Fibroblast of lung (primary cell): Measurements from ENCODE around the gene CENPK. TPM values are rescaled to one million over a fixed set of nuclear protein-coding genes. Genes with fewer than 3 reads are reported as not detected.
"Not testable (repeated sequence)": the region's sequence is repeated elsewhere in the genome, so short reads cannot be mapped to it uniquely, and the experiment has no call there.

ENCODE experiments used
- DNase-seq, 2 donors: peaks; one replicate each; pipeline versions ENCODE4 v3.0.0 to v3.0.0-alpha.2; 2010; ENCODE audit warnings: low read depth in 2 of 2
- H2AFZ ChIP-seq: 2 replicates; pipeline ENCODE4 v1.5.1; 2012; ENCODE audit warnings: low read length, control low read depth, inconsistent platforms
- H3K27ac ChIP-seq: 2 replicates; pipeline ENCODE4 v1.5.1; 2011; ENCODE audit warnings: low read length, control low read depth; ENCODE audit not compliant: insufficient read depth
- H3K27me3 ChIP-seq: 2 replicates; pipeline ENCODE4 v1.5.1; 2011; ENCODE audit warnings: mild to moderate bottlenecking, low read length; ENCODE audit not compliant: control insufficient read depth, insufficient read depth
- H3K36me3 ChIP-seq: 2 replicates; pipeline ENCODE4 v1.5.1; 2011; ENCODE audit warnings: low read length; ENCODE audit not compliant: control insufficient read depth, insufficient read depth
- H3K4me1 ChIP-seq: 2 replicates; pipeline ENCODE4 v1.5.1; 2011; ENCODE audit warnings: low read length; ENCODE audit not compliant: control insufficient read depth, insufficient read depth; ENCODE audit errors: extremely low read depth
- H3K4me2 ChIP-seq: 2 replicates; pipeline ENCODE4 v1.5.1; 2011; ENCODE audit warnings: low read length, control low read depth; ENCODE audit not compliant: insufficient read depth; ENCODE audit errors: extremely low read depth
- H3K4me3 ChIP-seq, 4 experiments: fragments of 200-600 bp in 1 of 4; sonication (generic) in 1 of 4; replicated peaks in 1 of 4; 2 replicates each; pipeline ENCODE4 v1.5.1; 2011 to 2016; ENCODE audit warnings: low read length in 4 of 4, low read depth in 3 of 4, mild to moderate bottlenecking in 3 of 4, control low read depth in 2 of 4, inconsistent platforms in 1 of 4, mixed read lengths in 1 of 4; ENCODE audit not compliant: insufficient read depth in 1 of 4; ENCODE audit errors: control extremely low read depth in 1 of 4
- H3K79me2 ChIP-seq: 2 replicates; pipeline ENCODE4 v1.5.1; 2012; ENCODE audit warnings: mild to moderate bottlenecking, low read length, inconsistent platforms; ENCODE audit not compliant: control insufficient read depth, insufficient read depth
- H3K9ac ChIP-seq: 2 replicates; pipeline ENCODE4 v1.5.1; 2011; ENCODE audit warnings: mild to moderate bottlenecking, low read length, control low read depth; ENCODE audit not compliant: insufficient read depth
- H3K9me3 ChIP-seq: 2 replicates; pipeline ENCODE4 v1.5.1; 2012; ENCODE audit warnings: low read depth, low read length; ENCODE audit not compliant: control insufficient read depth, insufficient read depth
- H4K20me1 ChIP-seq: 2 replicates; pipeline ENCODE4 v1.5.1; 2011; ENCODE audit warnings: low read length; ENCODE audit not compliant: control insufficient read depth, insufficient read depth; ENCODE audit errors: extremely low read depth
- EZH2 ChIP-seq: IDR thresholded peaks from 2 replicates; pipeline ENCODE4 v1.5.1; 2012; ENCODE audit warnings: low read length, control low read depth, mild to moderate bottlenecking; ENCODE audit errors: missing control alignments
- polyA plus RNA-seq, 2 donors: library from polyadenylated mRNA; depleted of rRNA in 1 of 2; stranded (reverse) in 1 of 2; unstranded in 1 of 2; fragments of >200 nt; gene quantifications; 2 replicates each; pipeline ENCODE4 v1.2.1, GENCODE V29; 2011 to 2012; ENCODE audit warnings: missing spikeins in 1 of 2
- total RNA-seq: library from RNA; depleted of rRNA; stranded (reverse); fragments of >200 nt; gene quantifications from 2 replicates; pipeline ENCODE4 v1.2.1, GENCODE V29; 2014
- TF ChIP-seq, protein P1 (sequence below), 2 donors: IDR thresholded peaks in 1 of 2; conservative IDR thresholded peaks in 1 of 2; 1 replicate in 1 of 2; 2 replicates in 1 of 2; pipeline ENCODE4 v1.5.1; 2011 to 2012; ENCODE audit warnings: low read length in 2 of 2, control low read depth in 1 of 2, inconsistent platforms in 1 of 2, low read depth in 1 of 2, mild to moderate bottlenecking in 1 of 2

The CENPK gene
- total and polyA plus RNA-seq, 2 donors (not counting 1 experiment from before 2014, with no cell fraction given), result 7.1 to 11.2 TPM

DNA sequence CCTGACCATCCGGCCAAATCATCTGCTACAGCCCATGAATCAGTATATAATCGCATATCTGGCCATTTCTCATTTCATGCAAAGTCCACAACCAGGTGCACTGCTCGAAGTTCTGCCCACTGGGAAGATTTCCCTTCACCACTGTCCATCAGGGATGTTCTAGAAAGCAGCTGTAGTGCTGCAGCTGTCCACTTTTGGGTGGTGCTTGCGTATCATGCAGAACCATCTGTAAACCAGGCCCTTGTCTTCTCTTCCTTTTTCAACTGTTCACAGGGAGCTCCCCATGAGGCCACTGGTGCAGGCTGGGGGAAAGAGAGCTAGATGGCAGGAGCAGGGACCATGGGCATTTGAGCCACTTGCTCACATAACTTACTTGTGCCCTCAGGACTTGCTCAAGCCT, 73.8 kb downstream of the CENPK start:
- no peak for TF ChIP-seq EZH2
- TF ChIP-seq, protein P1, sequence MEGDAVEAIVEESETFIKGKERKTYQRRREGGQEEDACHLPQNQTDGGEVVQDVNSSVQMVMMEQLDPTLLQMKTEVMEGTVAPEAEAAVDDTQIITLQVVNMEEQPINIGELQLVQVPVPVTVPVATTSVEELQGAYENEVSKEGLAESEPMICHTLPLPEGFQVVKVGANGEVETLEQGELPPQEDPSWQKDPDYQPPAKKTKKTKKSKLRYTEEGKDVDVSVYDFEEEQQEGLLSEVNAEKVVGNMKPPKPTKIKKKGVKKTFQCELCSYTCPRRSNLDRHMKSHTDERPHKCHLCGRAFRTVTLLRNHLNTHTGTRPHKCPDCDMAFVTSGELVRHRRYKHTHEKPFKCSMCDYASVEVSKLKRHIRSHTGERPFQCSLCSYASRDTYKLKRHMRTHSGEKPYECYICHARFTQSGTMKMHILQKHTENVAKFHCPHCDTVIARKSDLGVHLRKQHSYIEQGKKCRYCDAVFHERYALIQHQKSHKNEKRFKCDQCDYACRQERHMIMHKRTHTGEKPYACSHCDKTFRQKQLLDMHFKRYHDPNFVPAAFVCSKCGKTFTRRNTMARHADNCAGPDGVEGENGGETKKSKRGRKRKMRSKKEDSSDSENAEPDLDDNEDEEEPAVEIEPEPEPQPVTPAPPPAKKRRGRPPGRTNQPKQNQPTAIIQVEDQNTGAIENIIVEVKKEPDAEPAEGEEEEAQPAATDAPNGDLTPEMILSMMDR (conservative IDR thresholded peaks at IDR 0.05 in 1 of 2, IDR thresholded peaks at IDR 0.05 in 1 of 2; ENCODE audit: low read depth in 1 of 2, low read length in 2 of 2), result no peak
- Histone ChIP-seq H3K79me2 (no peaks in the 10 kb centered on the region), H4K20me1 (no peaks in the 10 kb centered on the region), H3K36me3 (no peaks in the 10 kb centered on the region), H3K9me3 (no peaks in the 10 kb centered on the region), H3K27ac (no peak overlapping the region), H3K27me3 (no peaks in the 10 kb centered on the region), H3K4me1 (no peaks in the 10 kb centered on the region), H3K4me2 (no peak overlapping the region), H3K4me3 (no peak overlapping the region), H2AFZ (no peak overlapping the region), H3K9ac (no peak overlapping the region)
- DNase-seq, result no peak

DNA sequence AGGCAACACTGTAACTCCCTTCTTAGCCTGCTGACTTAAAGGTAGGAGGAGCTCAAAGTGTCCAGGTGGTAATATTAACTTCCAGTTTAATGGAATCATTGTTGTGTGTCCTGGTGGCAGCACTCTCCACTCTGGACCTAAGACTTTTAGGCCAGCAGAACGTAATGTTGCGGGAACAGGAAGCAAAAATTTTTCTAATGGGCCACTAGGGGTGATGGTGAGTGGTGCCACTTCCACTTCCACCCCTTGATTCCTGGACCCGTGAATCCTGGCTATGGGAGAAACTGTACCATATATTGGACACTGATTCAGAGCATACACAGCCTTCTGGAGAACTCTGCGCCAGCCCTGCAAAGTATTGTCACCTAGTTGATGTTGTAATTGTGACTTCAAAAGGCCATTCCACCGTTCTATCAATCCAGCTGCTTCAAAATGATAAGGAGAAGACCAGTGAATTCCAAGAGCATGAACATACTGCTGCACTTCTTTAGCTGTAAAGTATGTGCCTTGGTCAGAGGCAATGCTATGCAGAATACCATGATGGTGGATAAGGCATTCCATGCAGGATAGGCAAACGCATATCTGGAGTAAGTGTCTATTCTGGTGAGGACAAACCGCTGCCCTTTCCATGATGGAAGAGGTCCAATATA, 74.8 kb downstream of the CENPK start:
- H3K27ac ChIP-seq, H3K4me2 ChIP-seq, H2AFZ ChIP-seq, H3K4me1 ChIP-seq, H3K27me3 ChIP-seq, H4K20me1 ChIP-seq, H3K36me3 ChIP-seq, H3K79me2 ChIP-seq, DNase-seq, H3K4me3 ChIP-seq, H3K9me3 ChIP-seq, H3K9ac ChIP-seq: not testable (repeated sequence)

DNA sequence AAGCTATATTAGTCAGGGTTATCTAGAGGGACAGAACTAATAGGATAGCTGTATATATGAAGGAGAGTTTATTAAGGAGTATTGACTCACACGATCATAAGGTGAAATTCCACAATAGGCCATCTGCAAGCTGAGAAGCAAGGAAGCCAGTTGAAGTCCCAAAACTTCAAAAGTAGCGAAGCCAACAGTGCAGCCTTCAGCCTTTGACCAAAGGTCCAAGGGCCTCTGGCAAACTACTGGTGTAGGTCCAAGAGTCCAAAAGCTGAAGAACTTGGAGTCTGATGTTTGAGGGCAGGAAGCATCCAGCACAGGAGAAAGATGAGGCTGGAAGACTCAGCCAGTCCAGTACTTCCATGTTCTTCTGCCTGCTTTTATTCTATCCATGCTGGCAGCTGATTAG, 76.2 kb downstream of the CENPK start:
- DNase-seq, H3K4me1 ChIP-seq, H3K4me2 ChIP-seq, H3K9ac ChIP-seq, H3K4me3 ChIP-seq, H2AFZ ChIP-seq, H3K27ac ChIP-seq, H4K20me1 ChIP-seq, H3K9me3 ChIP-seq, H3K36me3 ChIP-seq, H3K27me3 ChIP-seq, H3K79me2 ChIP-seq: not testable (repeated sequence)

DNA sequence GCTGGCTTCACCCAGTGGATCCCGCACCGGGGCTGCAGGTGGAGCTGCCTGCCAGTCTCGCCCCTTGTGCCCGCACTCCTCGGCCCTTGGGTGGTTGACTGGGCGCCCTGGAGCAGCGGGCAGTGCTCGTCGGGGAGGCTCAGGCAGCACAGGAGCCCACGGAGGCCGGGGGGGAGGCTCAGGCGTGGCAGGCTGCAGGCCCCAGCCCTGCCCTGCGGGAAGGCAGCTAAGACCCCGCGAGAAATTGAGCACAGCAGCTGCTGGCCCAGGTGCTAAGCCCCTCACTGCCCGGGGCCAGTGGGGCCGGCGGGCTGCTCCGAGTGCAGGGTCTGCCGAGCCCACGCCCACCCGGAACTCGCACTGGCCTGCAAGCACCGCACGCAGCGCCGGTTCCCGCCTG, 77.6 kb downstream of the CENPK start:
- Histone ChIP-seq H3K4me1 (peaks cover 4% of the 10 kb centered on the region), H3K9me3 (no peaks in the 10 kb centered on the region), H4K20me1 (no peaks in the 10 kb centered on the region), H3K79me2 (peaks cover 4% of the 10 kb centered on the region), H3K27ac (no peak overlapping the region), H2AFZ (no peak overlapping the region), H3K36me3 (no peaks in the 10 kb centered on the region), H3K4me2 (no peak overlapping the region), H3K9ac (no peak overlapping the region), H3K4me3 (no peak overlapping the region), H3K27me3 (no peaks in the 10 kb centered on the region)
- no peak for DNase-seq
- TF ChIP-seq, protein P1 (conservative IDR thresholded peaks at IDR 0.05 in 1 of 2, IDR thresholded peaks at IDR 0.05 in 1 of 2; ENCODE audit: low read depth in 1 of 2, low read length in 2 of 2), result no peak
- no peak for TF ChIP-seq EZH2
